Measurements from ENCODE around the gene KLHL11. TPM values are rescaled to one million over a fixed set of nuclear protein-coding genes. Genes with fewer than 3 reads are reported as not detected.

Gene KLHL11
- total and polyA plus RNA-seq, 9 of the 15 experiments (the other 6 are each of a cell fraction or from before 2014, with no cell fraction given) = 0.20 to 17.0 (median 10.3) TPM

DNA sequence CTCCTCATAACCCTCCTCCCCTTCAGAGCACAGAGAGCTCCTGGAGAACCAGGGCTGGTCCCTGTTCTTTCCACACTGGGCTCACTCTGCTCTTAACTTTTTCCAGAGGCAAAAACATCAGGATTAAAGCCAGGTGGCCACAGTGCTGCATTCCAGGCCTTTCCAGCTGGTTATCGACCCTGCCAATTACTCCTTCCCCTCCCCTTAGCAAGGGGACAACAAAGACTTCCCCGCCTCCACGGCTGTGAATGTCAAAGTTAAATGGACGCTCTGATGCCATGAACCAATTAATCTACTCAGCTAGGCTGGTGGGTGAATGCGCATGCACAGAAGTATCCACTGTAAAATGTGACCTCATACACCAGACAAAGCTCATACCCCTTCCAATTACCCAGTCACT is 30.4 kb upstream of the KLHL11 start:
- in situ Hi-C loops (cut with MboI) (loop anchor here (5.0 kb wide), 1 partner anchor 158 kb away; no protein-coding TSS in a partner anchor), intact Hi-C loops (cut with micrococcal nuclease) (no loop called here)
- no peaks in the 10 kb centered on the region for H3K9me3 ChIP-seq (replicated peaks; ENCODE audit: control insufficient read depth, insufficient read depth, low read depth, low read length)
- H3K79me2 ChIP-seq (ENCODE audit: control insufficient read depth, insufficient read depth, low read length) = no peaks in the 10 kb centered on the region
- no TSS peak for BruUV-seq (replicated peaks)
- no peak overlapping the region for H2AFZ ChIP-seq (ENCODE audit: low read depth, low read length)
- ATAC-seq = no peak
- ChIA-PET POLR2A (interaction anchor here (0.6 to 1.6 kb wide), 2 partner anchors 19 to 208 kb away, joined by 3 read pairs; no protein-coding TSS in a partner anchor), CTCF (ENCODE audit: low intra/inter-chr PET ratio) (no interaction called here)
- H3K4me1 ChIP-seq (replicated peaks in 1 of 2; ENCODE audit: control insufficient read depth in 2 of 2, insufficient read depth in 2 of 2, low read length in 2 of 2) = no peaks in the 10 kb centered on the region
- H4K20me1 ChIP-seq (replicated peaks; ENCODE audit: control insufficient read depth, insufficient read depth, low read length) = no peaks in the 10 kb centered on the region
- no peaks in the 10 kb centered on the region for H3K9me1 ChIP-seq (ENCODE audit: control insufficient read depth, insufficient read depth, low read length)
- H3K4me3 ChIP-seq = no peak overlapping the region
- H3K9ac ChIP-seq (ENCODE audit: insufficient read depth in 1 of 2, low read depth in 2 of 2, low read length in 2 of 2) = no peak overlapping the region
- H3K4me2 ChIP-seq (ENCODE audit: insufficient read depth, low read length) = no peak overlapping the region
- no peak overlapping the region for H3K27ac ChIP-seq (ENCODE audit: extremely low read depth, low read depth, low read length)
- WGBS (ENCODE audit: insufficient coverage, low coverage, missing lambda C conversion rate) = 90% methylated on average over 5 of the region's 5 CpGs
- peaks cover 96% of the 10 kb centered on the region; the same call in 2 of the 3 replicates for H3K36me3 ChIP-seq (ENCODE audit: control insufficient read depth, insufficient read depth, low read length)
- TF ChIP-seq ATF7 (IDR thresholded peaks at IDR 0.05) (no peak), TCFL5 (CRISPR knock-in tag; conservative IDR thresholded peaks at IDR 0.05) (no peak), ELK3 (CRISPR knock-in tag; IDR thresholded peaks at IDR 0.05) (no peak), KLF16 (IDR thresholded peaks at IDR 0.05) (no peak), HES1 (IDR thresholded peaks at IDR 0.05; ENCODE audit: low read depth) (no peak), ZNF766 (CRISPR knock-in tag; conservative IDR thresholded peaks at IDR 0.05) (no peak), FOXJ3 (CRISPR knock-in tag; IDR thresholded peaks at IDR 0.05) (no peak), GTF2F1 (IDR thresholded peaks at IDR 0.05; ENCODE audit: low read depth, low read length) (no peak), GABPA (tag; conservative IDR thresholded peaks at IDR 0.05; ENCODE audit: low read depth) (no peak), BCLAF1 (IDR thresholded peaks at IDR 0.05; ENCODE audit: borderline replicate concordance in 1 of 2, control insufficient read depth in 1 of 2, low read depth in 2 of 2, low read length in 1 of 2) (no peak), TAF9B (IDR thresholded peaks at IDR 0.05; ENCODE audit: partially characterized antibody) (no peak)
- TF ChIP-seq, protein P1, sequence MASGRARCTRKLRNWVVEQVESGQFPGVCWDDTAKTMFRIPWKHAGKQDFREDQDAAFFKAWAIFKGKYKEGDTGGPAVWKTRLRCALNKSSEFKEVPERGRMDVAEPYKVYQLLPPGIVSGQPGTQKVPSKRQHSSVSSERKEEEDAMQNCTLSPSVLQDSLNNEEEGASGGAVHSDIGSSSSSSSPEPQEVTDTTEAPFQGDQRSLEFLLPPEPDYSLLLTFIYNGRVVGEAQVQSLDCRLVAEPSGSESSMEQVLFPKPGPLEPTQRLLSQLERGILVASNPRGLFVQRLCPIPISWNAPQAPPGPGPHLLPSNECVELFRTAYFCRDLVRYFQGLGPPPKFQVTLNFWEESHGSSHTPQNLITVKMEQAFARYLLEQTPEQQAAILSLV (tag; IDR thresholded peaks at IDR 0.05) = no peak
- TF ChIP-seq, protein P2, sequence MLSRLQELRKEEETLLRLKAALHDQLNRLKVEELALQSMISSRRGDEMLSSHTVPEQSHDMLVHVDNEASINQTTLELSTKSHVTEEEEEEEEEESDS (CRISPR knock-in tag; IDR thresholded peaks at IDR 0.05) = no peak
- no peak for DNase-seq (ENCODE audit: extremely low read depth in 1 of 4, low spot score in 3 of 4)
- no peaks in the 10 kb centered on the region for H3K27me3 ChIP-seq (ENCODE audit: control insufficient read depth in 2 of 2, insufficient read depth in 2 of 2, low read length in 2 of 2)
- no peak for FAIRE-seq

Data from K562 (cell line).